NT2/D1 (cell line): ENCODE results near the gene CGB2.
"Not testable (repeated sequence)": the region's sequence is repeated elsewhere in the genome, so short reads cannot be mapped to it uniquely, and the experiment has no call there.

Experiments
- SUZ12 ChIP-seq: IDR thresholded peaks from 2 replicates; pipeline ENCODE4 v1.6.1; 2011; ENCODE audit not compliant: insufficient read length, insufficient read depth; ENCODE audit errors: extremely low read depth
- YY1 ChIP-seq: IDR thresholded peaks from 2 replicates; pipeline ENCODE4 v1.6.1; 2011; ENCODE audit not compliant: insufficient read length, insufficient read depth
- ZNF274 ChIP-seq: IDR thresholded peaks from 2 replicates; pipeline ENCODE4 v1.6.1; 2011; ENCODE audit warnings: mild to moderate bottlenecking, low read depth, low read length

GRCh38 chr19:49074869-49075268 is 43.2 kb downstream of the CGB2 start:
- TF ChIP-seq YY1, SUZ12, ZNF274: not testable (repeated sequence)
